Naive thymus-derived CD8-positive, alpha-beta T cell (primary cell): Measurements from ENCODE around the gene DPP9. TPM values are rescaled to one million over a fixed set of nuclear protein-coding genes. Genes with fewer than 3 reads are reported as not detected.
A peak's percentile ranks its signal among the peaks of the same experiment; 100 is the strongest.

Experiments
- ATAC-seq, 2 donors: fragments of 150-1000 bp; cut with Tn5 transposase in 1 of 2; sonication (Bioruptor Pico), chemical (Tn5 transposase) in 1 of 2; 1 replicate in 1 of 2; 2 replicates in 1 of 2; pipeline ENCODE4 v1.10.0; 2021; ENCODE audit warnings: mild to moderate bottlenecking in 2 of 2, moderate library complexity in 2 of 2
- POLR2A ChIA-PET: fragments of 350-600 bp; sonication (Branson Sonifier 250); formaldehyde crosslinking; loops from one replicate; lab custom pipeline; 2021; ENCODE audit warnings: antibody characterized with exemption; lab: Charles Lee
- DNase-seq, 10 donors: peaks; one replicate each; pipeline versions ENCODE4 v3.0.0 to v3.0.0-alpha.2; 2020 to 2022
- H3K27ac Mint-ChIP-seq, 10 donors: one replicate each; pipeline ENCODE4 v1.8.0; 2020 to 2022; ENCODE audit warnings: mild to moderate bottlenecking in 10 of 10, mixed read lengths in 10 of 10, moderate library complexity in 4 of 10, inconsistent platforms in 1 of 10
- H3K27me3 Mint-ChIP-seq, 5 donors: one replicate each; pipeline ENCODE4 v1.8.0; 2021 to 2022; ENCODE audit warnings: mixed read lengths in 5 of 5
- H3K36me3 Mint-ChIP-seq, 3 donors: one replicate each; pipeline ENCODE4 v1.8.0; 2020 to 2022; ENCODE audit warnings: mixed read lengths in 3 of 3, mild to moderate bottlenecking in 2 of 3, inconsistent platforms in 1 of 3
- H3K4me1 Mint-ChIP-seq, 4 donors: one replicate each; pipeline ENCODE4 v1.8.0; 2021 to 2022; ENCODE audit warnings: mixed read lengths in 4 of 4
- H3K4me3 Mint-ChIP-seq, 10 donors: one replicate each; pipeline ENCODE4 v1.8.0; 2020 to 2022; ENCODE audit warnings: mild to moderate bottlenecking in 10 of 10, mixed read lengths in 10 of 10, moderate library complexity in 6 of 10, inconsistent platforms in 1 of 10
- H3K9me3 Mint-ChIP-seq, 9 donors: one replicate each; pipeline ENCODE4 v1.8.0; 2020 to 2022; ENCODE audit warnings: mixed read lengths in 9 of 9, mild to moderate bottlenecking in 3 of 9, inconsistent platforms in 1 of 9, moderate library complexity in 1 of 9
- polyA plus RNA-seq, 3 donors: library from polyadenylated mRNA; unstranded; fragments of 300-500 nt; fragmentation: Illumina TruSeq; gene quantifications; one replicate each; pipeline ENCODE4 v1.2.3, GENCODE V29; 2021
- total RNA-seq, 8 experiments: library from RNA in 2 of 8; stranded (reverse) in 2 of 8; gene quantifications; one replicate each; pipeline ENCODE4 v1.2.3 and lab custom pipeline; 2021 to 2026

The DPP9 gene
- total and polyA plus RNA-seq, 5 experiments from 2014 or later: 16.1 to 86.6 (median 30.6) TPM

- ATAC-seq (no peak), DNase-seq (no peak)
- POLR2A ChIA-PET: no interaction called here
- Mint-ChIP-seq H3K27ac (no peak overlapping the region), H3K9me3 (no peaks in the 10 kb centered on the region), H3K36me3 (no peaks in the 10 kb centered on the region), H3K27me3 (peaks cover 5 to 22% (median 10%) of the 10 kb centered on the region in 5 donors), H3K4me1 (no peaks in the 10 kb centered on the region), H3K4me3 (no peak overlapping the region)
Observed at GRCh38 chr19:4737955-4738600, 14.4 kb upstream of the DPP9 start.

DNA sequence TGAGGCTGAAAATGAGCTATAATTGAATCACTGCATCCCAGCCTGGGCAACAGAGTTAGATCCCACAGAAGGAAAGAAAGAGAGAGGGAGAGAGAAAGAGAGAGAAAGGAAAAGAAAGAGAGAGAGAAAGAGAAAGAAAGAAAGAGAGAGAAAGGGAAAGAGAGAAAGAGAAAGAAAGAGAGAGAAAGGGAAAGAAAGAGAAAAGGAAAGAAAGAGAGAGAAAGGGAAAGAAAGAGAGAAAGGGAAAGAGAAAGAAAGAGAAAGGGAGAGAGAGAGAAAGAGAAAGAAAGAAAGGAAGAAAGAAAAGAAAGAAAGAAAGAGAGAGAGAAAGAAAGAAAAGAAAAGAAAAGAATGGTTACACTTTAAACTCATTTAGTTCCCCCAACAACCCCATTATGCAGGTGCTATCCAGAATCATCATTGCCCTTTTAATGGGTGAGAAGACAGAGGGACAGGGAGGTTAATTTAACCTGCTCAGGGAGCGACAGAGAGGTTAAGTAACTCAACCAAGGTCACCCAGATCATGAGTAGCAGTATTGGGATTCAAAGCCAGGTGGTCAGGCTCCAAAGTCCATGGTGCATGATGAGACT is 10.2 kb upstream of the DPP9 start:
- H3K9me3 Mint-ChIP-seq: no peaks in the 10 kb centered on the region
- ATAC-seq: no peak
- no peak overlapping the region for H3K27ac Mint-ChIP-seq
- H3K4me3 Mint-ChIP-seq: no peak overlapping the region
- H3K36me3 Mint-ChIP-seq: no peaks in the 10 kb centered on the region
- H3K4me1 Mint-ChIP-seq: peaks cover 4 to 10% (median 9%) of the 10 kb centered on the region in 4 donors
- no peak for DNase-seq
- H3K27me3 Mint-ChIP-seq: peaks cover 0 to 17% (median 10%) of the 10 kb centered on the region in 5 donors
- POLR2A ChIA-PET: interaction anchor here (0.7 to 2.1 kb wide), 2 partner anchors 9 to 58 kb away, joined by 3 to 12 read pairs; partner anchors contain the start of gene FEM1A

- POLR2A ChIA-PET: interaction anchor here (0.6 to 2.1 kb wide), 3 partner anchors 59 to 170 kb away, joined by 3 to 12 read pairs (median 3); partner anchors contain the start of genes ARRDC5 and FEM1A
- peaks cover 0 to 12% (median 4%) of the 10 kb centered on the region in 5 donors for H3K27me3 Mint-ChIP-seq
- no peaks in the 10 kb centered on the region for H3K36me3 Mint-ChIP-seq
- H3K4me1 Mint-ChIP-seq: peaks cover 4 to 10% (median 9%) of the 10 kb centered on the region in 4 donors
- H3K27ac Mint-ChIP-seq: peak overlapping the region in 3 of 10 donors; percentile 7 to 58 (median 23)
- H3K9me3 Mint-ChIP-seq: no peaks in the 10 kb centered on the region
- DNase-seq (peak; percentile 29 to 75 (median 50)), ATAC-seq (peak; percentile 95 to 98)
- H3K4me3 Mint-ChIP-seq: peak overlapping the region in 8 of 10 donors; percentile 5 to 57 (median 32)
Observed at GRCh38 chr19:4732680-4733114, 9.1 kb upstream of the DPP9 start.

GRCh38 chr19:4730740-4731171 is 7.1 kb upstream of the DPP9 start:
- peak; percentile 70 to 76 for ATAC-seq
- Mint-ChIP-seq H3K27me3 (peaks cover 0 to 11% (median 4%) of the 10 kb centered on the region in 5 donors), H3K9me3 (no peaks in the 10 kb centered on the region), H3K4me1 (peaks cover 4 to 10% (median 9%) of the 10 kb centered on the region in 4 donors), H3K27ac (peak overlapping the region in 5 of 10 donors; percentile 12 to 59 (median 50)), H3K36me3 (no peaks in the 10 kb centered on the region), H3K4me3 (no peak overlapping the region)
- POLR2A ChIA-PET: interaction anchor here (0.6 kb wide), 1 partner anchor 498 kb away, joined by 3 read pairs; no protein-coding TSS in a partner anchor
- peak; percentile 32 to 76 (median 59) for DNase-seq

DNA sequence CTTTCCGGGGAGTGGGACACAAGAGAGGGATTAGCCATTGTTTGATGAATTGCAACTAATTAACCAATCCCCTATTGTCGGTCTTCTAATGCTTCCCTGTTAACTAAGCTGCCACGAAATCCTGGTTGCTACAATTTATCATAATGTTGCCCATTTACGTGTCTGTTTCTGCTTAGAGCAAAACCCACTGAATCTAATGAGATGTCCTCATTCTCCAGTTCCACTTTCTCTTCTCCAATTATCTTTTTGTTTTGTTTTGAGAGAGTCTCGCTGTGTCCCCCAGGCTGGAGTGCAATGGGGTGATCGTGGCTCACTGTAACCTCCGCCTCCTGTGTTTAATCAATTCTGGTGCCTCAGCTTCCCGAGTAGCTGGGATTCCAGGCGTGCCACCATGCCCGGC is 5.2 kb upstream of the DPP9 start:
- Mint-ChIP-seq H3K4me1 (peaks cover 21 to 25% (median 23%) of the 10 kb centered on the region in 4 donors), H3K4me3 (no peak overlapping the region), H3K27me3 (peaks cover 0 to 14% (median 4%) of the 10 kb centered on the region in 5 donors), H3K9me3 (peaks cover 0 to 8% (median 0%) of the 10 kb centered on the region in 9 donors), H3K27ac (no peak overlapping the region), H3K36me3 (peaks cover 0 to 5% (median 3%) of the 10 kb centered on the region in 3 donors)
- POLR2A ChIA-PET: no interaction called here
- DNase-seq: no peak
- no peak for ATAC-seq

DNA sequence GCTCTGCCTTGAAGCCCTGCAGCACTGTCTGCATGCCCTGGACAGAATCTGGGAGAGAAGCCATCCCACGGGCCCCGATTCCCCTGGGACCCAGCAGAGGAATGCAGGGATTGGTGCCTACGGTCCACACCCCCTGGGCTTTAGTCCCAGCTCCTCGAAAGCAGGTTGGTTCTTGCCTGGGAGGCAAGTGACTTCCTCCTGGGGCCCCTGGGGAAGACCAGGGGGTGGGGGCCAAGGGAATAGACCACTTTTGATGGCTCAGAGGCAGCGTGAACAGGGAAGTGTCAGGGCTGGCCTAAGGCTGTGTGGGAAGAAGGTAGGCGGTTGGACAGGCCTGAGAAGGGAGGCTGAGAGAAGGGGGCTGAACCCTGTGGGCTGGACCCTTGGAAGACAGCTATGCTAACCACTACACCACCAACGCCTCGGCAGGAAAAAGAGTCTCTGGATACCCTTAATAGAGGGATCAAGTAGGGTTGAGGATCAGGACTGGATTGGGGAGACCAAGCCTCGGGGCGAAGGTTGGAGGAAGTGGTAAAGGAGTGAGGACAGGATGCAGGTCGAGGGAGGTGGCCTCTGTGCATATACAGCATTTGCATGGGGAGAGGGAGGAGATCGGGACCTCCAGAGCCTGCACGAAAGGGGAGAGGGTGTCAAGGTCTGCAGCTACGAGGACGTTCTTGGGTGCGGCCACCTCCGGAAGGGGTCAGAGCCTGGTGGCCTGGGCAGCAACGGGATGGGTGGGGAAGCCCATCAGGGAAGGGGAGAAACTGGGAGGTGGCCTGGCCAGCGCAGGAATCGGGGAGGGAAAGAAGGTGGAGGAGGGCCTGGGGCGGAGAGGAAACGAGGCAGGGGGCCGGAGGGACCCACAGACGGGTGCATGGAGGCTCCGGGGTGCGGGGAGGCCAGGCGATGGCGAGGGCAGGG is 709 bp downstream of the DPP9 start:
- POLR2A ChIA-PET: interaction anchor here (0.6 to 4.0 kb wide), 3 partner anchors 17 to 109 kb away, joined by 3 to 46 read pairs (median 4); partner anchors contain the start of gene FEM1A
- no peak for ATAC-seq
- Mint-ChIP-seq H3K9me3 (peaks cover 0 to 9% (median 0%) of the 10 kb centered on the region in 9 donors), H3K27ac (peak overlapping the region; percentile 89 to 100 (median 94)), H3K36me3 (peaks cover 0 to 28% (median 3%) of the 10 kb centered on the region in 3 donors), H3K27me3 (peaks cover 0 to 8% (median 0%) of the 10 kb centered on the region in 5 donors), H3K4me3 (peak overlapping the region; percentile 91 to 98 (median 95)), H3K4me1 (peaks cover 22 to 49% (median 44%) of the 10 kb centered on the region in 4 donors)
- peak in 3 of 10 donors; percentile 9 to 66 (median 16) for DNase-seq

GRCh38 chr19:4721196-4721595 is 2.4 kb downstream of the DPP9 start:
- POLR2A ChIA-PET: interaction anchor here (1.0 kb wide), 1 partner anchor 70 kb away, joined by 3 read pairs; no protein-coding TSS in a partner anchor
- H3K4me3 Mint-ChIP-seq: peak overlapping the region in 6 of 10 donors; percentile 73 to 98 (median 93)
- peaks cover 0 to 42% (median 12%) of the 10 kb centered on the region in 3 donors for H3K36me3 Mint-ChIP-seq
- peaks cover 22 to 52% (median 44%) of the 10 kb centered on the region in 4 donors for H3K4me1 Mint-ChIP-seq
- H3K27ac Mint-ChIP-seq: peak overlapping the region in 2 of 10 donors; percentile 73 to 80
- ATAC-seq (no peak), DNase-seq (no peak)
- H3K27me3 Mint-ChIP-seq: peaks cover 0 to 8% (median 0%) of the 10 kb centered on the region in 5 donors
- H3K9me3 Mint-ChIP-seq: peaks cover 0 to 9% (median 0%) of the 10 kb centered on the region in 9 donors

GRCh38 chr19:4720037-4720700 is 3.5 kb downstream of the DPP9 start:
- H3K36me3 Mint-ChIP-seq: peaks cover 0 to 51% (median 14%) of the 10 kb centered on the region in 3 donors
- H3K27me3 Mint-ChIP-seq: peaks cover 0 to 8% (median 0%) of the 10 kb centered on the region in 5 donors
- peaks cover 0 to 9% (median 0%) of the 10 kb centered on the region in 9 donors for H3K9me3 Mint-ChIP-seq
- POLR2A ChIA-PET: interaction anchor here (0.6 kb wide), 1 partner anchor 8 kb away, joined by 3 read pairs; no protein-coding TSS in a partner anchor
- H3K4me1 Mint-ChIP-seq: peaks cover 22 to 48% (median 39%) of the 10 kb centered on the region in 4 donors
- H3K4me3 Mint-ChIP-seq: peak overlapping the region in 4 of 10 donors; percentile 4 to 53 (median 18)
- DNase-seq (no peak), ATAC-seq (no peak)
- no peak overlapping the region for H3K27ac Mint-ChIP-seq

- no peak for DNase-seq
- Mint-ChIP-seq H3K27me3 (peaks cover 0 to 5% (median 0%) of the 10 kb centered on the region in 5 donors), H3K9me3 (peaks cover 0 to 6% (median 0%) of the 10 kb centered on the region in 9 donors), H3K4me3 (no peak overlapping the region), H3K4me1 (peaks cover 17 to 43% (median 33%) of the 10 kb centered on the region in 4 donors), H3K27ac (no peak overlapping the region), H3K36me3 (peaks cover 0 to 53% (median 14%) of the 10 kb centered on the region in 3 donors)
- ATAC-seq: no peak
- POLR2A ChIA-PET: interaction anchor here (0.6 kb wide), 1 partner anchor 194 kb away, joined by 7 read pairs; no protein-coding TSS in a partner anchor
Observed at GRCh38 chr19:4719499-4719866, 4.2 kb downstream of the DPP9 start.

GRCh38 chr19:4717966-4718701 is 5.5 kb downstream of the DPP9 start:
- peaks cover 12 to 36% (median 24%) of the 10 kb centered on the region in 4 donors for H3K4me1 Mint-ChIP-seq
- POLR2A ChIA-PET: interaction anchor here (0.5 kb wide), 1 partner anchor 35 kb away, joined by 3 read pairs; no protein-coding TSS in a partner anchor
- peaks cover 0 to 60% (median 15%) of the 10 kb centered on the region in 3 donors for H3K36me3 Mint-ChIP-seq
- ATAC-seq: no peak
- no peak overlapping the region for H3K27ac Mint-ChIP-seq
- H3K9me3 Mint-ChIP-seq: no peaks in the 10 kb centered on the region
- H3K27me3 Mint-ChIP-seq: no peaks in the 10 kb centered on the region
- no peak overlapping the region for H3K4me3 Mint-ChIP-seq
- DNase-seq: no peak
